Superior temporal gyrus (tissue), 1 donor: ENCODE results near the gene PTPRO.
A peak's percentile ranks its signal among the peaks of the same experiment; 100 is the strongest.

Source experiments
- DNase-seq: peaks from one replicate; pipeline ENCODE4 v3.0.0-alpha.2; 2016; ENCODE audit errors: extremely low spot score

Gene PTPRO

DNA sequence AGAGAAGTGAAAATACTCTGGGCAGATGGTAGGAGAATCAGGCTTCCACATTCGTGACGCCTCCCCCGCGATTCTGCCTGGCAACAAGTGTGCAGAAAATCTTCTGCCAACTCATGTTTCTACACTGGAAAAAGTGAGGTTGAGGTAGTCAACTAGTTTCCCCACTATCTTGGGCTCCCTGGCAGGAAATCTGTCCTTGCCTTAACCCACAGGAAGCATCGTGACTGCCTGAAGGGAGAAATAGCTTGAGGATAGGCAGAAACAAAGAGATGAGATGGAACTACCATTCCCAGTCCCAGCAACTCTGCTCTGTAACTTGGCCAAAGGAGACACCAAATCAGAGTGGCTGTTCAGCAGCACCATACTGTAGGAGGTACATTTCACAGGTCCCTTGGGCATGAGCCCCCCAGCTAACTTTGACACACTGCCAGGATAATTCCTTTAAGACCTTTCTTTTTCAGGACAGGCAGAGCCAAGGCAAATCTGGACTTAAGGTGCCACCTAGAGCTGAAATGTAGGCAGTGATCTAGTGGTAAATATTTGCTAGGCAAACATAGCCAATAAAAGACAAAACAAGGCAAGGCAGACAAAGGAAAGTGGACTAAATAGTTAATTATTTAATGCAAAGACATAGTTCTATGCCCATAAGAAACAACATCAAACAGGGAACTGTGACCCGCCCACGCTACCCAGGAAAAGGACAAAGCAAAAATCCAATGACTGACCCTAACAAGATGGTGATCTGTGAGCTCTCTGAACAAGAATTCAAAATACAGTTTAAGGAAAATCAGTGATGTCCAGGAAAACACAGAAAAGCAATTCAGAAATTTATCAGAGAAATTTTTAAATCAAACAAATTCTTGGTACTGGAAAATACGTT, 205.1 kb downstream of the PTPRO start:
- peak; percentile 66 for DNase-seq

DNA sequence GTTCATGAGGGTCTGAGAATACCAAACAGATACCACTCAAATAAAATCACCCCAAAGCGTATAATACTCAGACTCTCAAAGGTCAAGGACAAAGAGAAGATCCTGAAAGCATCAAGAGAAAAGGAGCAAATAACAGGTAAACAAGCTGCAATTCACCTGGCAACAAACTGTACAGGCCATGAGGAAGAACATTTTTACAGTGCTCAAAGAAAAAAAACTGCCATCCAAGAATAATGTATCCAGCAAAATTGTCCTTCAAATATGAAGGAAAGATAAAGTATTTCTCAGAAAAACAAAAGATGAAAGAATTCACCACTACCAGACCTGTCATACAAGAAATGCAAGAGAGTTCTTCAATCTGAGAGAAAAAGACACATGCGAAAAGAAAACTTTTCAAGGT, 206.4 kb downstream of the PTPRO start:
- DNase-seq = no peak

DNA sequence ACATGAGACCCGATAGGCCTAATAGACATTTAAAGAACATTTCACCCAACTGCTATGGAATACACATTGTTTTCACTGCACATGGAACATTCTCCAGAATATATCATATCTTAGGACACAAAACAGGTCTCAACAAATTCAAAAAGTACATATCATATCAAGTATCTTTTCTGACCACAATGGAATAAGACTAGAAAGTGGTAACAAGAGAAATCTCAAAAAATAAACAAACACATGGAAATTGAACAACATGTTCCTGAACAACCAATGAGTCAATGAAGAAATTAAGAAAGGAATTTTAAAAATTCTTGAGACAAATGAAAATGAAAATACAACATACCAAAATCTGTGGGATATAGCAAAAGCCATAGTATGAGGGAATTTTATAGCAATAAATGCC, 208.1 kb downstream of the PTPRO start:
- no peak for DNase-seq

DNA sequence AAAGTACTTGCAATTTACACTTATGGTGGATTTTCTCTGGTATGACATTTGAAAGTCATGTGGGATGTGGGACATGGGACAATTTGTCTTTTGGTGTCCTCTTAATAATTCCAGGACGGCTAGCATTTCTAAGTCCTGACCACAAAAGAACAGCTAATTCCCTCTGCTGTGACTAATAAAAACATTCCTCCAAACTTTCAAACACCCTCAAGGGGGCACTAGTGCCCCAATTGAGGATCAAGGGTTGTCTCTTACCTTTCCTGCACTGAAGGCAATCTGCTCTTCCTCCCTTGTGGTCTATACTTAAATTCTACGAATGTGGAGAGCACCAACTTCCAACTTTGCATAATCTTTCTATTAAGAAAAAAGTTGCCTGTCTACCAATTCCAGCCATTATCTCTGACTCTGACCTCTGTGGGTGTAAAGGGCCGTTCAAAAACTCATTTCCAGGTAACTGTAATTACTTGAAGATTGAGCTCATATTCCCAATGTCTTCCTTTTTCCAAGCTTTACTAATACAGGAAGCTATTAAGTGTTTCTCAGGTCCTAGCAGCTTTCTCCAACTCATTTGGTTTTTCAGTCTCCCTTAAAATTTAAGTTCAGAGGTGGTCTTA, 210.2 kb downstream of the PTPRO start:
- peak; percentile 69 for DNase-seq

DNA sequence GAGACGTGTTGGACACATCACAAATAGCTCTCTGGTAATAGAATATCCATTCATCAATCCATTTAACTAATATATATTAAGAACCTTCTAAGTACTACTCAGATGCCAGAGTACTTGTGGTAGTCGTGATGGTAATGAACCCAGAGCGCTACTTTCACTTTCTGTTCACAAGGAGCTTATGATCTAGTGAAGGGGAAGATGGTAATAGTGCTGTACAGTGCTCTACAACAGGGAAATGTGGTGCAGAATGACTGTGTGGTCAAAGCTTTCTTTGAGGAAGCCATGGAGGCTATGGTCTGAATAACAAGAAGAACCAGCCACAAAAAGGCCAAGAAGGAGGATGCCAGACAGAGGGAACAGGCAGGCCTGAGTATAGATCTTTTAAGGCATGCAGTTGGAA, 212.0 kb downstream of the PTPRO start:
- DNase-seq = no peak

- no peak for DNase-seq
Observed at GRCh38 chr12:15534874-15535273, 212.6 kb downstream of the PTPRO start.

GRCh38 chr12:15535352-15535781, 213.1 kb downstream of the PTPRO start:
- DNase-seq = no peak

GRCh38 chr12:15536446-15536845, 214.1 kb downstream of the PTPRO start:
- DNase-seq = no peak

DNA sequence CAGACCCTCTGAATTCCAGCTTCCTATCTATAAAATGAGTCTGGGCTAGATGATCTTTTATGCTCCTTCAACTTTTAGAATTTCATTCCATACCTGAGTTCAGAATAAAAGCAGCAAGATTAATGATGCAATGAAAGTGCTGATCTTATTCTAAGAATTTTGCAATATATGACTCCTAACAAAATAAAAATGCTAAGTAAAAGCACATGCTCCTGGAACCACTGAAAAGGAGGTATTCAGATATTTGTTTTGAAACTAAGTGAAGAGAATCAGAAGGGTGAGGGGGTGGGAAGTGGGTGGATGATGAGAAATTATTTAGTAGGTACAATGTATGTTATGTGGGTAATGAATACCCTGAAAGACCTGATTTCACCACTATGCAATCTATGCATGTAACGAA, 216.6 kb downstream of the PTPRO start:
- DNase-seq = no peak

GRCh38 chr12:15540005-15540404, 217.7 kb downstream of the PTPRO start:
- no peak for DNase-seq

DNA sequence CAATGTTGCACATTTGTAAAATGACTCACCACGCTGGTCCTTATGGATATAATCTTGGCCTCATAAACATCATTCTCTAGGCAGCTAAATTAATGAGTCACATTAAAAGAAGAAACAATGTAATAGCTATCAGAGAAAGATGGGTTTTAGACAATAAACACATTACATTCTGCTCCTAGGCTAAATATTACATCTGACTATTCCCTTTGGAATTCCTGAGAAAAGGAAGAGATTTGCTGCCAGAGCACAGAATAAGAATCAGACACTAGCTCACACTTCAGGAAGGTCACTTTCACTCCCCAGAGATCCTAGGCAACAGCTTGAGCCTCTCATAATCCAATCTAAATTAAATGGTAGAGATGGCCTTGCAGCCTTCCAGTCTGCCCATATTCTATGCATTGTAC, 218.2 kb downstream of the PTPRO start:
- DNase-seq = no peak

DNA sequence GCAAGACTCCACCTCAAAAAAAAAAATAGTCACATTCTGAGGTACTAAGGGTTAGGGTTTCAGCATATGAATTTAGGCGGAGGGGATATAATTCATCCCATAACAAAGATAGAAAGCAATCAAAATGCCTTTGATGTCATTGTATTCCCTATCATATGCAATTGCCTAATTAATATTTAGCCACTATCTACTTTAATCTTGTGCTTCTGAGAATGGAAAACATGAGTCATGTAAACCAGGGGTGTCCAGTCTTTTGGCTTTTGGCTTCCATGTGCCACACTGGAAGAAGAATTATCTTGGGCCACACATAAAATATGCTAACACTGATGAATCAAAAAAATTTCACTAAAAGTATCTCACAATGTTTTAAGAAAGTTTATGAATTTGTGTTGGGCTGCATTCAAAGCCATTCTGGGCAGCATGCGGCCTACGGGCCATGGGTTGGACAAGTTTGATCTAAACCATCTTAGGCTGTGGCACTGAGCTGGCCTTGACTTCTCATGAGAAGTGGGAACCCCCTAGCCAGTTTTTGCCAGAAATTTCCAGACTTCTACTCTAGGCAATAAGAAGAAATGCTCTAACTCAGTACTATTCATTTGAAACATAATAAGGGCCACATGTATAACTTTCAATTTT, 219.8 kb downstream of the PTPRO start:
- no peak for DNase-seq

DNA sequence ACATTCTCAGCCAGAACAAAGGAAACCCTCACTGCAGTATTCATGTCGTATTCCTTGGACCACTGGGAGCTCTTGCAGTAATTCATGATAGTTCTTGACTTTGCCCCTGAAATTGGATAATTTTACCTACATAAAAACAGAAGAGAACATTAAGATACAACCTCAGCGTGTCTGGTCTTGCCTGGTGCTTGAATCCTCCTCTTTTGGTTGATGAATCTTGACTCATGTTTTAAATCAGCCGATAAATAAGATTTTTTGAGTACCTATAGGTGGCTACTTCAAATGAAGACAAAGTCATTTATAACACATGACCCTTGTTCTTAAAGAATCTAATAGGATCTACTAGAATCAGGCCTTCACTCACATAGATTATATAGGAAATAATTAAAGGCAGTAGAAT, 221.0 kb downstream of the PTPRO start:
- DNase-seq = no peak

DNA sequence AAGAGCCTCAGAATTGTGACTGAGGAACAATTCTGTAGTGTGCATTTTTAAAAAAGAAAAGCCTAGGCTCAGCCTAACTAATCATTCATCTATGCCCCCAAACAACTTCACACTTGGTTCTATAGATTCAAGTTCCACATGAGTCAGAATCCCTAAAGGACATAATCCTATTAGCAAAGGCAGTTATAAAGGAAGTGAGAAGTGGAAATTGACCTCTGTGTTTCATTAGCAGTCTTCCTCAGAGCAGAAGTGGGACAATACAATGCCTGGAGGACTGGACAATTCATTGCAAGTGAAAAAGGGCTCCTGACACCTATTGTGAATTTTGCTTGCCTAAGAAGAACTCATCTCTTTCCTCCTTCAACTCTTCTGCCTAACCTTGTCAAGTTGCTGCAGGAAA, 222.3 kb downstream of the PTPRO start:
- DNase-seq = no peak

- no peak for DNase-seq
Observed at GRCh38 chr12:15545334-15545733, 223.0 kb downstream of the PTPRO start.

- no peak for DNase-seq
Observed at GRCh38 chr12:15546102-15546701, 223.9 kb downstream of the PTPRO start.

DNA sequence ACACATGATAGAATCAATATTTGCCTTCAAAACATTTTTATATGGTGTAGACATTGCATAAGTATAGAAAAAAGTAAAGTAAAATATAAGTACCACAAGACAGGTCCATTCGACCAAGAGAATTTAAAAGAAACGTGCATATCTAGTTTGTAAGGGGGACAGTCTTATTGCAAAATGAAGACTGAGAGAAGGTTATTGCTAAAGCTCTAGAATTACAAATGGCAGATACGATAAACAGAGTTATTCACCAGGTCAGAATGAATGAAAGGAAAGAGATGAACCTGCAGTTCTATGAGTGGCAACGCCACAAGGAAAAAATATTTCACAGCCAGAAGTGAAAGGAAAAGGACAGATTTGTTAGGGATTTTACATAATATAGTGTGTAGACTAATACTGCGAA, 224.8 kb downstream of the PTPRO start:
- no peak for DNase-seq

GRCh38 chr12:15547691-15548090, 225.4 kb downstream of the PTPRO start:
- DNase-seq = no peak

- no peak for DNase-seq
Observed at GRCh38 chr12:15550793-15551192, 228.5 kb downstream of the PTPRO start.

DNA sequence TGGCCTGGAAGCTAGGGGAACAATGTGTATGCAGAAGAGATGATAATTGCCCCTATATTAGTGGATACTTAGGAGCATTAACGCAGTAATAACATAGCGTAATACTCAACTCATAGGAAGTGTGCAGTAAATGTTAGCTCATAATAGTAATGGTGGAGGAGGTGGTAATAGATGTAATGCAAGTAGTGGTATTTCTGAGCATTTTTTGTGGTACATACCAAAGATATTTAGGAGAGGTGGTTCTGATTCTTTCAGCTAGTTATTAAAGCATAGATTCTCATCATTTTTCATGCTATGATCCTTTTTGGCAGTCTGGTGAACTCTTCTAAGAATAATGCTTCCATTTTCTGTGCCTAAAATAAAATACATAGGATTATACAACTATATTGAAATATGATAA, 233.1 kb downstream of the PTPRO start:
- DNase-seq = no peak

DNA sequence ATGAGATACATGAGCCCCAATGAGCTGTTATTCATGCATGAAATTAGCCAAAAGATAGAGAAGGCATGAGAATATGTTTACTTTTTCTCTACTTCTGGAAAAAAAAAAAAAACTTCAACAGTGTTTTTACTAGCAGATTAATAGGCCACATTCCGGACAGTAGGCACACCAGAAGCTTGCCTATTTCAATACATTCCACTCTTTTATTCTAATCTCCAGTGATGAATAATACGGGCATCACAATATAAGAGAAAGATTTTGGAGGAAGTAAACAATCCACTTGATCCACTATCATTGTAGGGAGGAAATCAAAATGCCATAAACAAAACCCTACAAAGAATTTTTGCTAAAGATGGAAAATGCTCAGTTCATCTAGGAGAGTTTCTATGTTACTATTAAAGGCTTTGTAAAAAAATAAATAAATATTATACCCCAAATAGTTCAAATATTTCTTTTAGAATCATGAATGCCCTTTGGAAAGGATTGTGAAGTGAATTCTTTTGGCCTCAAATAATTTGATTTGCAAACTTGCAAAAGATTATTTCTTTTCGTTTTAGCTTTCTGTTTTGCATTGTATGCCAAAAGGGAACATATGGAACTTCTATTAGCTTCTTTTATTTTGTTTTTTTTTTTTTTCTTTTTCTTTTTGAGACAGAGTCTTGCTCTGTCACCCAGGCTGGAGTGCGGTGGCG, 234.2 kb downstream of the PTPRO start:
- no peak for DNase-seq
